GM21528 (cell line): Measurements from ENCODE around the gene ZG16.
A peak's percentile ranks its signal among the peaks of the same experiment; 100 is the strongest.

Experiments used
- ATAC-seq: cut with Tn5 transposase; IDR thresholded peaks from one replicate; pipeline ENCODE4 v1.9.1; 2021; ENCODE audit warnings: mild to moderate bottlenecking, moderate library complexity; ENCODE audit not compliant: unreplicated experiment, low FRiP score

Gene ZG16

DNA sequence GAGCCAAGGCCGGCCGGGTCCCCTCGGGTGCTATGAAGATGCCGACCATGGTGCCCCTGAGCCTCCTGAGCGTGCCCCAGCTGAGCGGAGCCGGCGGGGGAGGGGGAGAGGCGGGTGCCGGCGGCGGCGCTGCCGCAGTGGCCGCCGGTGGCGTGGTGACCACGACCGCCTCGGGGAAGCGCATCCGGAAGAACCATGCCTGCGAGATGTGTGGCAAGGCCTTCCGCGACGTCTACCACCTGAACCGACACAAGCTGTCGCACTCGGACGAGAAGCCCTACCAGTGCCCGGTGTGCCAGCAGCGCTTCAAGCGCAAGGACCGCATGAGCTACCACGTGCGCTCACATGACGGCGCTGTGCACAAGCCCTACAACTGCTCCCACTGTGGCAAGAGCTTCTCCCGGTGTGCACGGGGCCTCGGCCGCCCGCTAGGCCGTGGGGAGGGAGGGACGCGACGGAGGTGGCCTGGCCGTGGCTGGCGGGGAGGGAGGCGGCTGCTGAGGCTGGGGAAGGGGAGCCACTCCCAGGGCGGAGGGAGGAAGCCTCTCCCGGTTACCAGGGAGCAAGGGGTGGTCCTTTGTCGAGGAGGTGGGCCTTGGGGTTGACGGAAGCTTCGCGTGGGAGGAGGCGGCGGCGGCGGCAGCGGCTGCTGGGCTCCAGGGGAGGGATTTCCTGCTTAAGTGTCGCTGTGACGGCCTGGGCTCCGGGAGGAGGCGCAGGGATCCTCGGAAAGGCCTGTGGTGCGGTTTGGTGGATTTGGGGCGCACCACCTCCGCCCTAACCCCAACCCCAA is 29.6 kb downstream of the ZG16 start:
- ATAC-seq = peak; percentile 13

DNA sequence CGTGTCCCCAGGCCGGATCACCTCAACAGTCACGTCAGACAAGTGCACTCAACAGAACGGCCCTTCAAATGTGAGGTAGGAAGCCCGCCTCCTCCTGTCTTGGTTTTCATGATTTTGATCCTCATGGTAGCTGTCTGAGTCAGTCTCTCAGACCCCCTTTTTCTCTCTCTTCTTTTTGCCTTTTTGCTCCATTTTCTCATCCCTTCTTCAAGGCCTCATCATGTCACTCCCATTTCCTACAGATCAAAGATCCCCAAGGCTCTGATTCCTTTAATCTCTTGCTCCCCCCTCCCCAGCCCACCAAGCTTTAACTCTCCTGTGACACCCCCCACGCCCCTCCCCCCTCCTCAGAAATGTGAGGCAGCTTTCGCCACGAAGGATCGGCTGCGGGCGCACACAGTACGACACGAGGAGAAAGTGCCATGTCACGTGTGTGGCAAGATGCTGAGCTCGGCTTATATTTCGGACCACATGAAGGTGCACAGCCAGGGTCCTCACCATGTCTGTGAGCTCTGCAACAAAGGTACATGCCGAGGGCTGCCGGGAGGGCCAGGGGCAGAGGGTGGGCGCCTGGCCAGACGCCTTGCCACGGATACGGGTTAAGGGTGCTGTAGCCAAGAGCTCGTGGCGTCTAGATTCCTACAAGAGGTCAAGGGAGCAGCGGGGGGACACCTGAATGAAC is 30.3 kb downstream of the ZG16 start:
- ATAC-seq = no peak

DNA sequence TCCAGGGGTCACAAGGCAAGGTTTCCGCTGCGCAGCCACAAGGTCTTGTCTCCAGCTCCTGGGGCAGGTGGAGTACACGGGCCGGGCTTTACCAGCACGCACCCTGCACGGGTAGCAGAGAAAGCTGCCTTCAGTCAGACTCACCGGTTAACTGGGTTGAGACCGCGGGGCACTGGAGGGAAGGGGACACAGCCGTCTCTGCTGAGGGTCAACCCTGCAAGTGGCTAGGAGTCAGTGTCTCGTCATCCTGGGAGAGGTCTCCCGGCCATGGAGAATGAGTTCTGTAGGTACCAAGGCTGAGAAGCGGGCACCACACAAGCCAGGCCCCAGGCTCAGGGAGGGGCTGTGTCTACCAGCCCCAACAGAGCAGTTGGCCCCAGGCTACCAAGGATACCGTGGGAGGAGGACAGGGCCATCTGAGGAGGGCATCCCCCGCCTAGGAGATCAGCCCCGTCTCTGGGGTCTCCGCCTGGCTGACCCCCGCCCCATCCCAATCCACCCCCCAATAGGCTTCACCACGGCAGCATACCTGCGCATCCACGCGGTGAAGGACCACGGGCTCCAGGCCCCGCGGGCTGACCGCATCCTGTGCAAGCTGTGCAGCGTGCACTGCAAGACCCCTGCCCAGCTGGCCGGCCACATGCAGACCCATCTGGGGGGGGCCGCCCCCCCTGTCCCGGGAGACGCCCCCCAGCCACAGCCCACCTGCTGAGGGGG is 31.1 kb downstream of the ZG16 start:
- ATAC-seq = no peak

DNA sequence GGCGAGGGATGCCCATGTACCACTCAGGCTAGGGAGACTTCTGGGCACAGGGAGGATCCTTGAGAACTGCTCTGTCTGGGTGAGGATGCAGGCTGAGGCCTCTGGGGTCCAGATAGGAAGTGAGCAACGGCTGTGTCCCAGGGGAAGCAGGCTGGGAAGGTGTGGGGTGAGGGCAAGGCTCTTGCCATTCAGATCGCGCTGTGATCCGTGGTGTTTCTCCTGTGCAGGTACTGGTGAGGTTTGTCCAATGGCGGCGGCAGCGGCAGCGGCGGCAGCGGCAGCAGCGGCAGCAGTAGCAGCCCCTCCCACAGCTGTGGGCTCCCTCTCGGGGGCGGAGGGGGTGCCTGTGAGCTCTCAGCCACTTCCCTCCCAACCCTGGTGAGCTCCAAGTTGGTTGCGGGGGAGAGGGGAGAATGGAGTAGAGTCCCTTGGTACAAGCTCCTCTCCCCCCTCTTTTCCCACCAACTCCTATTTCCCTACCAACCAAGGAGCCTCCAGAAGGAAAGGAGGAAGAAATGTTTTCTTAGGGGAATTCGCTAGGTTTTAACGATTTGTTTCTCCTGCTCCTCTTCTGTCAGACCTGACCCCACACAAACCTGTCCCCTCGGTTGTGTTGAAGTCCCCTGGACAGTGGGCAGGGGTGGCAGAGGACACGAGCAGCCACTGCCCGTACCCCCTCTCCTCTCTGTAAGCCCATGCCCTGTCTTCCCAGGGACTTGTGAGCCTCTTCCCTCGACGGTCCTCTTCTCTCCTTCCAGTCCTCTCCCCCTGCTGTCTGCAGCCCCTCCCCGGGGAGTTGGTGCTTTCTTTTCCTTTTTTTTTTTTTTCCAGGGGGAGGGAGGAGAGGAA is 32.0 kb downstream of the ZG16 start:
- ATAC-seq = no peak

DNA sequence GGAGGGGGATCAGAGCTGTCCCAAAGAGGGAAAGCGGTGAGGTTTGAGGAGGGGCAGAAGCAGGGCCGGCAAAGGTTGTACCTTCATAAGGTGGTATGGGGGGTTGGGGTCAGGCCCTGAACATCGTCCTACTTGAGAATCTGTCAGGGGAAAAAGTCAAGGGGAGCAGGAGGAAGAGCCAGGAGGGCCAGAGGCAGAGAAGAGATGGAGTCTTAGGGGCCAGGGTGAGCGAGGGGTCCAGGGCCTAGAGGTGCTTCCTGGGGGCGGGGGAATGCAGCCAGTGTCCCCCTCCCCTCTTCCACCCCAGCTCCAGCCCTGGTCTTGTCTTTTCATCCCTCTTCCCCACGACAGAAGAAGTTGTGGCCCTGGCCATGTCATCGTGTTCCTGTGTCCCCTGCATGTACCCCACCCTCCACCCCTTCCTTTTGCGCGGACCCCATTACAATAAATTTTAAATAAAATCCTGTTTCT is 32.7 kb downstream of the ZG16 start:
- ATAC-seq = no peak

DNA sequence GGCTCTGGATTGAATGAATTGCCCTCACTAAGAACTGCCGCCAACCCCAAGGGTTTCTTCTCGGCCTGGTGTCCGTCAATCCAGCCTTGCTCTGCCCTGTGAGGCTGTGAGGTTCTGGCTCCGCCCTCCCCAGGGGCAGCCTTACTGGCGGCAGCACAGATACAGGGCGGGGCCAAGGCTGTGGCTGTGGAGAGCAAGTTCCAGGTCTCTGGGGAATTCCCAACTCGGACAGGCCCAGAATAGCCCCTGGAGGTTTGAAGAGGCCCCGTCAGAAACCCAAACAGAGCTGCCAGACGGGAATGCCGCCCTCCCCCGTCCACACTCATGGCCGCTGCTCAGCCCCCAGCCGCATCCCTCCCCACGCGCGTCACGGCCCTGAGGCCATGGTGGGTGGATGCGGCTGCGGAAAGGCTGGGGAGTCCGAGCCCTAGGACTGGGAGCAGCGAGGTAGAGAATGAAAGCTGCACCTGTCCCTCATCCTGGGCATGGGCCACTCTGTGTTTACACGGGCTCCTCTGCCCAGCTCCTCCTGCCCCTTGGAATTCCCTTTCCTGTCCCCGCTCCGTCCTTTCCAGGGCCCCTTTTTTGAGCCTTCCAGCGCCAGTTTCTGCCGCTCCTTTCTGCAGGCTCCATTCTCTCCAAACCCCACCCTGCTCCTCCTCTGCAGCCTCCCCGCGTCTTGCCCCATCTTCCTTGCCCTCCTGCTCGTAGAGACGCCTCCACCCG is 33.3 kb downstream of the ZG16 start:
- ATAC-seq = peak; percentile 28

DNA sequence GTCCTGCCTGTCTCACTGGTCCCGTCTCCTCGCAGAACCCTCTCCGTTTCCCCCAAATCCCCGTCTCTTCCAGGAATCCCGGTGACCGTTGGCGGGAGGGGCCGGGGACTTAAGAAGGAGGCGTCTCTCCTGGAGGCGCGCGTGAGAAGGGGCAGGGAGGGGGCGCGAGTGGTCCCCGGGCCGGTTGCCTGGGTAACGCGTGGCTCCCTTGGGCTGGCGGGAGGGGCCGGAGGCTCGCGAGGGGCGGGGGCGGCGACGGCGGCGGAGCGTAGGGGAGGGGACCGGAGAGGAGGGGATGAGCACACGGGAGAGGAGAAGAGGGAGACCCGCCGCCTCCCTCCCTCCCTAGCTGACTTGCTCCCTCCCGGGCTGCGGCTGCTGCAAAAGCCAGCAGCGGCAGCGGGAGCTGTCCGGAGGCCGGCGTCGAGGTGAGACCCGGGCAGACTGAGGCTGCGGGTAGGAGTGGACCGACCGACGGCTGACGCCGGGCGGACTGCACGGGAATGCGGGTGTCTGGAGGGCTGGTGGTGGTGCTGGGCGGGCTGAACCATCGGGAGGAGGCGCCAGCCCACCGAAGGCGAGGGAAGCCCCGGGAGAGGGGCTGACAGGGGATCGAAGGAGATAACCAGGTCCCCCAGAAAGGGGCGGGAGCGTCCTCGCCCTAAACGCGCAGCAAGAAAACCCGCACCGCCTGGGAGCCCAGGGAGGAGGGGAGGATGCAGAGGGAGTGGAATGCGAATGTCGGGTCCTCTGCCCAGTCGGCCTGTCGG is 34.0 kb downstream of the ZG16 start, which contains the start of gene PRRT2:
Gene PRRT2, plus strand, starts transcription at position 298 of the 770 bp plus-strand sequence. CDS start 862 bp downstream, outside the sequence.
- no peak for ATAC-seq

DNA sequence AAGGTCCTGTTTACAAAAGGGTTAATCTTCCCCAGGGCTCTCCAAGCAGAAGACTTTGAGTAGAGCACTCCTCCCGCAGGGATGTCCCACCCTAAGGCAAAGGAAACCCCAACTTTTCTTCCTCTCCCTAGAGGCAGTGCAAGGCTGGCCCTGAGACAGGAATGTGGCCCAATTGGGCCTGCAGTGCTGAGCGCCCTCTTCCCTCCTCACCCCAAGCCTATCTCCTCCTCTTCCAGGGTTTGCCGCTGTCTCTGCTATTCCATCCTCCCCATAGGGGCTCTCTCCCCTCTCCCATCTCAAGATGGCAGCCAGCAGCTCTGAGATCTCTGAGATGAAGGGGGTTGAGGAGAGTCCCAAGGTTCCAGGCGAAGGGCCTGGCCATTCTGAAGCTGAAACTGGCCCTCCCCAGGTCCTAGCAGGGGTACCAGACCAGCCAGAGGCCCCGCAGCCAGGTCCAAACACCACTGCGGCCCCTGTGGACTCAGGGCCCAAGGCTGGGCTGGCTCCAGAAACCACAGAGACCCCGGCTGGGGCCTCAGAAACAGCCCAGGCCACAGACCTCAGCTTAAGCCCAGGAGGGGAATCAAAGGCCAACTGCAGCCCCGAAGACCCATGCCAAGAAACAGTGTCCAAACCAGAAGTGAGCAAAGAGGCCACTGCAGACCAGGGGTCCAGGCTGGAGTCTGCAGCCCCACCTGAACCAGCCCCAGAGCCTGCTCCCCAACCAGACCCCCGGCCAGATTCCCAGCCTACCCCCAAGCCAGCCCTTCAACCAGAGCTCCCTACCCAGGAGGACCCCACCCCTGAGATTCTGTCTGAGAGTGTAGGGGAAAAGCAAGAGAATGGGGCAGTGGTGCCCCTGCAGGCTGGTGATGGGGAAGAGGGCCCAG is 34.9 kb downstream of the ZG16 start:
- ATAC-seq = no peak

DNA sequence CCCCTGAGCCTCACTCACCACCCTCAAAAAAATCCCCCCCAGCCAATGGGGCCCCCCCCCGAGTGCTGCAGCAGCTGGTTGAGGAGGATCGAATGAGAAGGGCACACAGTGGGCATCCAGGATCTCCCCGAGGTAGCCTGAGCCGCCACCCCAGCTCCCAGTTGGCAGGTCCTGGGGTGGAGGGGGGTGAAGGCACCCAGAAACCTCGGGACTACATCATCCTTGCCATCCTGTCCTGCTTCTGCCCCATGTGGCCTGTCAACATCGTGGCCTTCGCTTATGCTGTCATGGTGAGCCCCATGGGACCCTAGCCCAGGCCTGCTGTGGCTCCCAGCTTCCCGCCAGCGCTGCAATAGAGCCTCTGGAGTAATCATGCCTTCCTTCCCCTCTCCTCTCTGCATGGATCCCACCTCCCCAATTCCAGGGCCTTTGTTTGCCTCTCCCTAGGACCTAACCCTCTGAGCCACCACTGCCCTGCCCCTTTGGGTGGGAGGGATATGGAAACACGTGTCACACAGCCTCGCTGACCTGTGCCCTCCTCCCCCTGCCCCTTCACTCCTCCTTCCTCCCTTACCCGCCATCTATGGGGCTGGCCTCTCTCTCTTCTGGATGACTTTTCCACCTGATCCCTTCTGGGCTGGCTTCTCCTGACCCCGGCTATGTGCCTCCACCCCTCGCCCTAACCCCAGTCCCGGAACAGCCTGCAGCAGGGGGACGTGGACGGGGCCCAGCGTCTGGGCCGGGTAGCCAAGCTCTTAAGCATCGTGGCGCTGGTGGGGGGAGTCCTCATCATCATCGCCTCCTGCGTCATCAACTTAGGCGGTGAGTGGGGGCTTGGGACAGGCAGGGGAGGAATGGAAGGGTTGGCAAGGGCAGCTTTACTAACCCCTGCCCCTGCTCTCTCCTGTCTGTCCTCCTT is 35.8 kb downstream of the ZG16 start:
- ATAC-seq = no peak

DNA sequence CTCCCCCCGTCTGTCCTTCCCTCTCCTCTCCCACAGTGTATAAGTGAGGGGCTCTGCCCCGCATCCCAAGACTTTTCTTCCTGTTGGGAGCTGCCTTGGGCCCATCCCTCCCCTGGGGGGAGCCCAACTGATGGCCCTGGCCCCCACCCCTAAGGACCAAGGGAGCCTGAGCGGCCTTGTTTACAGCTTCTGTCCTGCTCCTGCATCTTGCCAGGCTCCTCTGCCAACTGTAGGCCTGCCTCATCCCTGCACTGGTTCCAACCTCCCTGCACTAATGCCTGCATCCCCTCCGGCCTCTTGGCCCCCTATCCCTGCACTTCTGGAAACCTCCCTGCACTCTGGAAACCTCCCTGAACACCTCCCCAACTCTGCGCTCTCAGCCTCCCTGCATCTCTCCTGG is 36.5 kb downstream of the ZG16 start:
- ATAC-seq = no peak

DNA sequence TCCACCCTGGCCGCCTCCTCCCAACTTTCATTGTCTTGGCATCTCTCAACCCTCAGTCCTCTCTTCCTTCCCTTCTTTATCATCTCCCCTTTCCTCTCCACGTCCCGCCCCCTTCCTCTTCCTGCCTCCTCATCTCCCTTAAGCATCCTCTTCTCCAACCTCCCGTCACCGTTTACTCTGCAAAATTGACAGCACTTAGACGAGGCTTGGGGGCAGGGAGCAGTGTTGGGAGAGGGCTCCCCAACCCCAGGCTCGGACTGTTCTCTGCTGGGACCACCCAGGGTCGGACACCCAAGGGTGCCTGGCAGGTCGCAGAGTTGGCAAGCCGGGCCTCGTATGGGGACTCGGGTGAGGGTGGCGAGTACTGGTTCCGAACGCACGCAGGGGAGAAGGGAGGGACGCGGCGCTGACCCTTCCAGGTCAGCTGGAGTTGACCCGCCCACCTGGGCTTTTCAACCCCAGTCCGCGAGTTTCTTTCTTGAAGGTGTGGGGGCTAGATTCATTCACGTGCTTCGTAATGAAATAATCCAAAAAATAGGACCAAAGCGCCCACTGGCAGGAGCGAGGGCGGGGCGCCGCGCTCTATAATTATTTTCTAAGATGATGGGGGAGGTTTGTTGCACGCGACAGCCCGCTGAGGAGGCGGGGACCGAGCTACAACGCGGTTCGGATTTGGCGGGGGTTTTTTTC is 37.1 kb downstream of the ZG16 start:
- ATAC-seq = no peak

DNA sequence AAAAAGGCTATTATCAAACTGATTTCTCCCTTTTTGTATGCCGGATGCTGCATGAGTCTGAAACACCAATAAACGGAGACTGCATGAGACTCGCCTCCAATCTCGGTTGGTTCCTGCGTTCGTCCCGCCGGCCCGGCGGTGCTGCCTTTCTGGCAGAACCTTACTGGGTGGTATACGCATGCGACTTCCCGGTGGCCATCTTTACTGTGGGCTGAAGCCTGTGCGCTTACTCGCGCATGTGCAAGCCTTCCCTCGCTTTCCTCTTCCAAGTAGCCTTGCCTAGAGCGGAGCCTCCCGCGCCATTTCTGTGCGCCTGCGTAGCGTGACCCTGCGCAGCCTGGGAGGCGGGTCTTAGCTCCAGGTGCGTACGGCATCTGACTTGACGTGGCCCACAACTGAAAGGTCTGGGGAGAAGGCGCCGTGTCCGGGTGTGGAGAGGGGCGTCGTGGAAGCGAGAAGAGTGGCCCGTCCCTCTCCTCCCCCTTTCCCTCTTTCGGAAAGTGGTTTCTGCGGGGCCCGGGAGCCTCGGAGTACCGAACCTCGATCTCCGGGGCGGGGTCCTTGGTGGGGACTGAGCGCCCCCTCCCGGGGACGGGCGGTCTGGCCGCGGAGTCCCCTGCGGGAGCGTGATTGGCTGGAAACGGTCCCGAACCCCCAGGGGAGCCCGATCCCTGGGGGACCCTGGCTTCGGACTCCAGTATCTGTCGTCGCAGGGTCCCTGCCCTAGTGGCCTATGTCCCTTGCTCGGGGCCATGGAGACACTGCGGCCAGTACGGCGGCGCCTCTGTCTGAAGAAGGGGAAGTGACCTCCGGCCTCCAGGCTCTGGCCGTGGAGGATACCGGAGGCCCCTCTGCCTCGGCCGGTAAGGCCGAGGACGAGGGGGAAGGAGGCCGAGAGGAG is 38.0 kb downstream of the ZG16 start, which contains the start of gene PAGR1:
Gene PAGR1, plus strand, starts transcription at position 360 of the 901 bp plus-strand sequence. Its CDS starts 374 bp downstream, at position 734.
- peak; percentile 56 for ATAC-seq

DNA sequence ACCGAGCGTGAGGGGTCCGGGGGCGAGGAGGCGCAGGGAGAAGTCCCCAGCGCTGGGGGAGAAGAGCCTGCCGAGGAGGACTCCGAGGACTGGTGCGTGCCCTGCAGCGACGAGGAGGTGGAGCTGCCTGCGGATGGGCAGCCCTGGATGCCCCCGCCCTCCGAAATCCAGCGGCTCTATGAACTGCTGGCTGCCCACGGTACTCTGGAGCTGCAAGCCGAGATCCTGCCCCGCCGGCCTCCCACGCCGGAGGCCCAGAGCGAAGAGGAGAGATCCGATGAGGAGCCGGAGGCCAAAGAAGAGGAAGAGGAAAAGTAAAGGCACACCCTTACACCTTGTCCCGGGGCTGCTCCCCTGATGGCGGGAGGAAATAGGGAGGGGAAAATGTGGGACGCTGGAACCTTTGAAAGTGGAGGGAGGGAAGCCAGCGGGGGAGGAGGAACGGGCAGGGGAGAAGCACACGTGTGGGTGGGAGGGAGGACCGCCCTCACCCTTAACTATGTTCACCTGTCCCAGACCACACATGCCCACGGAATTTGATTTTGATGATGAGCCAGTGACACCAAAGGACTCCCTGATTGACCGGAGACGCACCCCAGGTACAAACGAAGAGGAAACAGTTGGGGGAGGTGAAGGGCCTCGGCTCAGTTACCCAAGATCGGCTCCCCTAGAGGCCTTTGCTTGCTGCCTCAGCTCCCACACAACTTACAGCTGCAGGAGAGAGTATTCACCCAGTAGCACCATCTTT is 38.8 kb downstream of the ZG16 start:
- peak; percentile 11 for ATAC-seq

DNA sequence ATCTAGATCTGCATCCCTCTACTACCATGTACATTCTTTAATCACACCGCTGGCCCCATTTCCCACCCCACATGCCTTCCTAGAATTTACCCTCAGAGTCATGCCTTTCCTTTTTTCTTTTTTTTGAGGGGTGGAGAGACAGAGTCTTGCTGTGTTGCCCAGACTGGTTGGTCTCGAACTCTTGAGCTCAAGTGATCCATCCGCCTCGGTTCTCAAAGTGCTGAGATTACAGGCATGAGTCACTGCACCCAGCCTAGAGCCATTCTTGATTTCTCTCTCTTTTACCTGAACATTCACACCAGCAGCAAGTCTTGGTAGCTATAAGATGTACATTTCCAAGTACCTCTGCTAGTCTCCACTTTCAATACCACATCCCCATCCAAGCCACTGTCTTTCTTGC is 40.0 kb downstream of the ZG16 start:
- no peak for ATAC-seq
